GM18511 (cell line): ENCODE measurements around the gene FTO.

ENCODE experiments used
- ATAC-seq: cut with Tn5 transposase; IDR thresholded peaks from one replicate; pipeline ENCODE4 v1.9.1; 2021; ENCODE audit warnings: mild to moderate bottlenecking, moderate library complexity; ENCODE audit not compliant: unreplicated experiment

The FTO gene

GRCh38 chr16:54033747-54034146 lies 329.8 kb downstream of the FTO start:
- no peak for ATAC-seq

GRCh38 chr16:54034684-54035083 lies 330.7 kb downstream of the FTO start:
- no peak for ATAC-seq

- ATAC-seq, result no peak
These were observed 336.5 kb downstream of the FTO start for GRCh38 chr16:54040480-54040879.

GRCh38 chr16:54040975-54041374 lies 337.0 kb downstream of the FTO start:
- ATAC-seq, result no peak

- no peak for ATAC-seq
These were observed 344.9 kb downstream of the FTO start for GRCh38 chr16:54048586-54049495.

GRCh38 chr16:54049591-54050458 lies 345.9 kb downstream of the FTO start:
- no peak for ATAC-seq

- no peak for ATAC-seq
These were observed 346.7 kb downstream of the FTO start for GRCh38 chr16:54050459-54051210.

GRCh38 chr16:54051821-54052220 lies 347.9 kb downstream of the FTO start:
- no peak for ATAC-seq

- ATAC-seq, result no peak
These were observed 348.3 kb downstream of the FTO start for GRCh38 chr16:54052271-54052670.

- ATAC-seq, result no peak
These were observed 350.2 kb downstream of the FTO start for GRCh38 chr16:54053891-54054820.

- no peak for ATAC-seq
These were observed 351.2 kb downstream of the FTO start for GRCh38 chr16:54055191-54055590.

- no peak for ATAC-seq
These were observed 351.9 kb downstream of the FTO start for GRCh38 chr16:54055864-54056263.

GRCh38 chr16:54056921-54057320 lies 353.0 kb downstream of the FTO start:
- ATAC-seq, result no peak

- ATAC-seq, result no peak
These were observed 355.4 kb downstream of the FTO start for GRCh38 chr16:54059319-54059718.

GRCh38 chr16:54060599-54061421 lies 356.9 kb downstream of the FTO start:
- no peak for ATAC-seq

- ATAC-seq, result no peak
These were observed 357.5 kb downstream of the FTO start for GRCh38 chr16:54061454-54061853.

GRCh38 chr16:54062361-54063278 lies 358.7 kb downstream of the FTO start:
- ATAC-seq, result no peak

GRCh38 chr16:54063279-54063773 lies 359.4 kb downstream of the FTO start:
- ATAC-seq, result no peak
